H9 (cell line): ENCODE measurements around the gene YIPF2. TPM values are rescaled to one million over a fixed set of nuclear protein-coding genes. Genes with fewer than 3 reads are reported as not detected.

Experiments used
- DNase-seq: peaks from one replicate; pipeline ENCODE4 v3.0.0-alpha.2; 2017
- H2AFZ ChIP-seq: one replicate; pipeline ENCODE4 v1.6.1; 2013; ENCODE audit warnings: mild to moderate bottlenecking, low read length, control low read depth, moderate library complexity
- H2AK5ac ChIP-seq: 2 replicates; pipeline ENCODE4 v1.6.1; 2013; ENCODE audit warnings: low read length, control low read depth, mixed read lengths; ENCODE audit not compliant: insufficient read length
- H2BK120ac ChIP-seq: one replicate; pipeline ENCODE4 v1.6.1; 2013; ENCODE audit warnings: low read depth, mild to moderate bottlenecking, low read length, control low read depth, inconsistent platforms; ENCODE audit not compliant: poor library complexity, severe bottlenecking
- H2BK12ac ChIP-seq: 2 replicates; pipeline ENCODE4 v1.6.1; 2013; ENCODE audit warnings: low read length, control low read depth, mixed read lengths, low read depth; ENCODE audit not compliant: insufficient read length
- H2BK15ac ChIP-seq: 2 replicates; pipeline ENCODE4 v1.6.1; 2013; ENCODE audit warnings: low read depth, low read length, control low read depth
- H2BK20ac ChIP-seq: one replicate; pipeline ENCODE4 v1.6.1; 2013; ENCODE audit warnings: low read depth, mild to moderate bottlenecking, low read length, control low read depth, inconsistent platforms; ENCODE audit not compliant: poor library complexity, severe bottlenecking
- H2BK5ac ChIP-seq: 2 replicates; pipeline ENCODE4 v1.6.1; 2013; ENCODE audit warnings: low read length, control low read depth, mixed read lengths; ENCODE audit not compliant: insufficient read length
- H3K14ac ChIP-seq: 2 replicates; pipeline ENCODE4 v1.6.1; 2013; ENCODE audit warnings: low read length, control low read depth; ENCODE audit not compliant: insufficient read depth
- H3K18ac ChIP-seq: 2 replicates; pipeline ENCODE4 v1.6.1; 2013; ENCODE audit warnings: low read depth, mild to moderate bottlenecking, mixed read lengths, low read length, control low read depth; ENCODE audit not compliant: insufficient read length
- H3K23ac ChIP-seq: 2 replicates; pipeline ENCODE4 v1.6.1; 2013; ENCODE audit warnings: low read length, control low read depth, mixed read lengths, low read depth; ENCODE audit not compliant: insufficient read length
- H3K23me2 ChIP-seq: 2 replicates; pipeline ENCODE4 v1.6.1; 2013; ENCODE audit warnings: low read depth, mild to moderate bottlenecking, mixed read lengths, low read length, control low read depth; ENCODE audit not compliant: insufficient read length, poor library complexity, severe bottlenecking
- H3K27ac ChIP-seq: 2 replicates; pipeline ENCODE4 v1.5.1; 2013; ENCODE audit warnings: low read length, control low read depth, mixed read lengths, low read depth; ENCODE audit not compliant: insufficient read length
- H3K27me3 ChIP-seq: 2 replicates; pipeline ENCODE4 v1.6.1; 2013; ENCODE audit warnings: low read length, control low read depth, inconsistent platforms; ENCODE audit not compliant: insufficient read depth
- H3K4ac ChIP-seq: 2 replicates; pipeline ENCODE4 v1.6.1; 2013; ENCODE audit warnings: low read depth, mild to moderate bottlenecking, control low read depth, inconsistent platforms, low read length, moderate library complexity
- H3K4me1 ChIP-seq: 2 replicates; pipeline ENCODE4 v1.6.1; 2013; ENCODE audit warnings: low read length, control low read depth, inconsistent platforms; ENCODE audit not compliant: insufficient read depth
- H3K4me2 ChIP-seq: 2 replicates; pipeline ENCODE4 v1.6.1; 2013; ENCODE audit warnings: low read length, control low read depth, mixed read lengths; ENCODE audit not compliant: insufficient read length, insufficient read depth
- H3K56ac ChIP-seq: 2 replicates; pipeline ENCODE4 v1.6.1; 2013; ENCODE audit warnings: low read depth, mild to moderate bottlenecking, mixed read lengths, low read length, control low read depth; ENCODE audit not compliant: insufficient read length
- H3K79me1 ChIP-seq: 2 replicates; pipeline ENCODE4 v1.6.1; 2013; ENCODE audit warnings: low read depth, mild to moderate bottlenecking, moderate library complexity, low read length, control low read depth, inconsistent platforms; ENCODE audit not compliant: insufficient read depth, poor library complexity, severe bottlenecking
- H3K79me2 ChIP-seq: 2 replicates; pipeline ENCODE4 v1.6.1; 2013; ENCODE audit warnings: low read length, control low read depth, inconsistent platforms; ENCODE audit not compliant: insufficient read depth
- H3K9ac ChIP-seq: 2 replicates; pipeline ENCODE4 v1.6.1; 2013; ENCODE audit warnings: low read length, control low read depth, mixed read lengths; ENCODE audit not compliant: insufficient read length; ENCODE audit errors: extremely low read depth
- H3K9me3 ChIP-seq: one replicate; pipeline ENCODE4 v1.6.1; 2013; ENCODE audit warnings: low read depth, low read length, inconsistent platforms; ENCODE audit not compliant: control insufficient read depth
- H3T11ph ChIP-seq: one replicate; pipeline ENCODE4 v1.6.1; 2013; ENCODE audit warnings: mild to moderate bottlenecking, low read length, control low read depth, inconsistent platforms
- H4K20me1 ChIP-seq: one replicate; pipeline ENCODE4 v1.6.1; 2013; ENCODE audit not compliant: control insufficient read depth, insufficient read length, insufficient read depth
- H4K5ac ChIP-seq: 2 replicates; pipeline ENCODE4 v1.6.1; 2013; ENCODE audit warnings: low read depth, mild to moderate bottlenecking, mixed read lengths, low read length, control low read depth; ENCODE audit not compliant: insufficient read length
- H4K8ac ChIP-seq: replicated peaks from 2 replicates; pipeline ENCODE4 v1.6.1; 2013; ENCODE audit warnings: low read length, control low read depth, mixed read lengths, low read depth; ENCODE audit not compliant: insufficient read length
- H4K91ac ChIP-seq: 2 replicates; pipeline ENCODE4 v1.6.1; 2013; ENCODE audit warnings: low read depth, mild to moderate bottlenecking, moderate library complexity, mixed read lengths, low read length, control low read depth; ENCODE audit not compliant: insufficient read length
- H3K27ac Mint-ChIP-seq, 3 experiments: 2 replicates in 2 of 3; 3 replicates in 1 of 3; pipeline ENCODE4 v1.8.0; 2020 to 2021; ENCODE audit warnings: mixed read lengths in 3 of 3, mild to moderate bottlenecking in 1 of 3, moderate library complexity in 1 of 3
- H3K27me3 Mint-ChIP-seq: 2 replicates; pipeline ENCODE4 v1.8.0; 2021; ENCODE audit warnings: low read depth, mild to moderate bottlenecking, moderate library complexity, mixed read lengths
- H3K36me3 Mint-ChIP-seq, 3 experiments: 2 replicates in 2 of 3; 3 replicates in 1 of 3; pipeline ENCODE4 v1.8.0; 2020 to 2021; ENCODE audit warnings: low read depth in 3 of 3, mixed read lengths in 3 of 3; ENCODE audit not compliant: insufficient read depth in 1 of 3
- H3K4me1 Mint-ChIP-seq, 2 experiments: 2 replicates each; pipeline ENCODE4 v1.8.0; 2020; ENCODE audit warnings: mixed read lengths in 2 of 2
- H3K4me3 Mint-ChIP-seq, 2 experiments: 2 replicates in 1 of 2; 3 replicates in 1 of 2; pipeline ENCODE4 v1.8.0; 2020 to 2021; ENCODE audit warnings: mild to moderate bottlenecking in 2 of 2, mixed read lengths in 2 of 2, moderate library complexity in 1 of 2
- H3K9me3 Mint-ChIP-seq, 2 experiments: 2 replicates in 1 of 2; 3 replicates in 1 of 2; pipeline ENCODE4 v1.8.0; 2020; ENCODE audit warnings: mild to moderate bottlenecking in 2 of 2, mixed read lengths in 2 of 2, moderate library complexity in 1 of 2
- CTCF ChIP-seq: fragments of 200-600 bp; sonication (generic); conservative IDR thresholded peaks from 3 replicates; pipeline ENCODE4 v1.8.0; 2021; ENCODE audit warnings: antibody characterized with exemption, mild to moderate bottlenecking
- WGBS: extraction: QIAGEN DNeasy Blood & Tissue Kit; methylation state at CpG from one replicate; pipeline ENCODE4 v1.1.7; 2013; ENCODE audit warnings: missing lambda C conversion rate, low lambda C conversion rate, mixed read lengths; ENCODE audit not compliant: insufficient read length; ENCODE audit errors: extremely low coverage; 5-methylcytosine and 5-hydroxymethylcytosine counted together
- total RNA-seq: library from RNA; stranded (reverse); gene quantifications from 2 replicates; pipeline ENCODE4 v1.2.1, GENCODE V29; 2021

The YIPF2 gene
- total RNA-seq, 1 experiment from 2014 or later = 58.2 TPM

- H3K4me3 Mint-ChIP-seq = no peak overlapping the region
- H2BK120ac ChIP-seq = no peak overlapping the region
- no peak overlapping the region for H2BK20ac ChIP-seq
- H2AFZ ChIP-seq = no peak overlapping the region
- no peaks in the 10 kb centered on the region for H3K79me2 ChIP-seq
- no peaks in the 10 kb centered on the region for H3K9me3 Mint-ChIP-seq
- peak; percentile 22 for DNase-seq
- no peak overlapping the region for H3K4me2 ChIP-seq
- H4K91ac ChIP-seq = no peak overlapping the region
- no peak overlapping the region for H3K14ac ChIP-seq
- no peak for TF ChIP-seq CTCF
- no peak overlapping the region for H3K4ac ChIP-seq
- no peaks in the 10 kb centered on the region for H3K27me3 ChIP-seq
- H3K4me1 Mint-ChIP-seq = no peaks in the 10 kb centered on the region
- H3K18ac ChIP-seq = no peak overlapping the region
- H3K9me3 ChIP-seq = no peaks in the 10 kb centered on the region
- no peak overlapping the region for H4K8ac ChIP-seq
- no peak overlapping the region for H4K5ac ChIP-seq
- H2AK5ac ChIP-seq = no peak overlapping the region
- H2BK12ac ChIP-seq = no peak overlapping the region
- H3K9ac ChIP-seq = no peak overlapping the region
- H4K20me1 ChIP-seq = no peaks in the 10 kb centered on the region
- H2BK5ac ChIP-seq = no peak overlapping the region
- no peak overlapping the region for H3K27ac Mint-ChIP-seq
- no peaks in the 10 kb centered on the region for H3K27me3 Mint-ChIP-seq
- H3K36me3 Mint-ChIP-seq = peaks cover 12 to 68% (median 54%) of the 10 kb centered on the region in 3 experiments; a peak in 6 of 7 replicates
- no peak overlapping the region for H3T11ph ChIP-seq
- no peaks in the 10 kb centered on the region for H3K79me1 ChIP-seq
- H3K27ac ChIP-seq = no peak overlapping the region
- H3K23ac ChIP-seq = no peak overlapping the region
- no peak overlapping the region for H2BK15ac ChIP-seq
- H3K4me1 ChIP-seq = no peaks in the 10 kb centered on the region
- WGBS = no CpG with 5 or more reads among the region's 24 CpGs
- no peaks in the 10 kb centered on the region for H3K23me2 ChIP-seq
- no peak overlapping the region for H3K56ac ChIP-seq
Measured at GRCh38 chr19:10913716-10914340, 14.6 kb downstream of the YIPF2 start.
